ENCODE data around the gene MOGAT3. TPM values are rescaled to one million over a fixed set of nuclear protein-coding genes. Genes with fewer than 3 reads are reported as not detected.

Gene MOGAT3
- total RNA-seq, 1 experiment from 2014 or later = 0.81 TPM

DNA sequence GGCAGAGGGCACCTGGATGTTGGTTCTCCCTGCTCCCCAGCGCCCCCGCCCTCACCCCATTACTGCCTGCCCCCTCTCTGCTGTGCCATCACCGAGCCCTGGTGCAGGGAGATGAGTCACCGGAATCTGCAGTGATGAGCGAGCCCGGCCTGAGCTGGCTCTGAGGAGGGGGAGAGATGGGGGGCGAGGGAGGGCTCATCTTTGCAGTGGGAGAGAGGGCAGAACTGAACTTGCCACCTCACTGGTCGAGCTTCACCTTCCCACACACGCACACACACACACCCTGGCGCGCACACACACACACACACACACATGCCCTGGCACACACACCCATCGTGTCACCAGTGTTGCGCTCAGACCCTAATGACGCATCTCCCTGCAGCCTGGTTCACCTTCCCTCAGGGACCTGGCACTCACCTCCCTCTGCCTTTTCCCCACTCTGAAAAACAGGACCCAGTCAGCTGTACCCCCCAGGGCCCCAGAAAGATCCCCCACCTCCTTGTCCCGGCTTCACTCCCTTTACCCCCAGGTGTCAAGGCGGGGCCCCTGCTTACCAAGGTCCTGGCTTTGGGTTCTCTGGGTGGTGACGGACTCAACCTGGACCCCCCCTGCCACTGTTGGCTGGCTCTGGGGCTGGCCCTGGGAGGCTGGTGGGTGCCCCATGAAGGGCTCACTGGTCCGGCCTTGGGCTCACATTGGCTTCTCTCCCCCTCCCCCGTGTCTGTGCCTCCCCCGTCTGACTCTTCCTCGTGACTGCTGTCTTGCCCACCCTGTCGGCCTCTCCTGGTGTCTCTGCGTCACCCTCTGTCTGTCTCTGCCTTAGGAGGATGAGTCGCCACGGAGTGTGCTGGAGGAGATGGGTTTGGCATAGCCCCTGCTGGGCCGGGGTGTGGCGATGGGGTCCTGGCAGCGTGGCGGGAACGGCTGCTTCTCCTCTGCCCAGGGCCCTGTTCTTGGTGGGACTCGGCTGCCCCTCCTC is 40.9 kb downstream of the MOGAT3 start:
- H3K9me3 Mint-ChIP-seq = no peaks in the 10 kb centered on the region
- peaks cover 5% of the 10 kb centered on the region; the same call in 1 of the 2 replicates for H3K36me3 Mint-ChIP-seq
- ATAC-seq (no peak), DNase-seq (ENCODE audit: low spot score) (no peak)
- no peak for TF ChIP-seq ATF6 (CRISPR knock-in tag; IDR thresholded peaks at IDR 0.05)
- TF ChIP-seq SOX15 (CRISPR knock-in tag; IDR thresholded peaks at IDR 0.05) = no peak
- TF ChIP-seq RORB (CRISPR knock-in tag; IDR thresholded peaks at IDR 0.05) = no peak
- no peak for TF ChIP-seq ZNF396 (CRISPR knock-in tag; IDR thresholded peaks at IDR 0.05; ENCODE audit: borderline replicate concordance)
- no peak for TF ChIP-seq MXD4 (CRISPR knock-in tag; IDR thresholded peaks at IDR 0.05; ENCODE audit: borderline replicate concordance)
- TF ChIP-seq NR3C1 (CRISPR knock-in tag; conservative IDR thresholded peaks at IDR 0.05; ENCODE audit: low read depth) = no peak
- no peak for TF ChIP-seq STAT6 (CRISPR knock-in tag; conservative IDR thresholded peaks at IDR 0.05; ENCODE audit: low read depth)
- TF ChIP-seq GABPB1 (CRISPR knock-in tag; IDR thresholded peaks at IDR 0.05) = no peak
- no peak for TF ChIP-seq PREB (CRISPR knock-in tag; IDR thresholded peaks at IDR 0.05; ENCODE audit: borderline replicate concordance)
- no peak for TF ChIP-seq RELA (CRISPR knock-in tag; IDR thresholded peaks at IDR 0.05; ENCODE audit: borderline replicate concordance)
- TF ChIP-seq, protein P1, sequence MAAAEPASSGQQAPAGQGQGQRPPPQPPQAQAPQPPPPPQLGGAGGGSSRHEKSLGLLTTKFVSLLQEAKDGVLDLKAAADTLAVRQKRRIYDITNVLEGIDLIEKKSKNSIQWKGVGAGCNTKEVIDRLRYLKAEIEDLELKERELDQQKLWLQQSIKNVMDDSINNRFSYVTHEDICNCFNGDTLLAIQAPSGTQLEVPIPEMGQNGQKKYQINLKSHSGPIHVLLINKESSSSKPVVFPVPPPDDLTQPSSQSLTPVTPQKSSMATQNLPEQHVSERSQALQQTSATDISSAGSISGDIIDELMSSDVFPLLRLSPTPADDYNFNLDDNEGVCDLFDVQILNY (CRISPR knock-in tag; IDR thresholded peaks at IDR 0.05) = no peak
- TF ChIP-seq JAZF1 (CRISPR knock-in tag; IDR thresholded peaks at IDR 0.05) = no peak
- no peak for TF ChIP-seq CREM (CRISPR knock-in tag; IDR thresholded peaks at IDR 0.05)
- TF ChIP-seq ETV6 (CRISPR knock-in tag; IDR thresholded peaks at IDR 0.05) = no peak
- no peak for TF ChIP-seq SP1 (CRISPR knock-in tag; conservative IDR thresholded peaks at IDR 0.05)
- no peak for TF ChIP-seq TCF7 (CRISPR knock-in tag; IDR thresholded peaks at IDR 0.05; ENCODE audit: low read depth)
- no peak for TF ChIP-seq ZNF263 (CRISPR knock-in tag; IDR thresholded peaks at IDR 0.05; ENCODE audit: low read depth)
- TF ChIP-seq NFE2L1 (CRISPR knock-in tag; IDR thresholded peaks at IDR 0.05) = no peak
- TF ChIP-seq AR (CRISPR knock-in tag; IDR thresholded peaks at IDR 0.05) = no peak
- TF ChIP-seq NFATC4 (CRISPR knock-in tag; IDR thresholded peaks at IDR 0.05) = no peak
- ChIA-PET CTCF (interaction anchor here (1.0 to 9.0 kb wide), 7 partner anchors 14 to 84 kb away, joined by 4 to 109 read pairs (median 7); partner anchors contain the start of genes PLOD3, SERPINE1 and ZNHIT1), POLR2A (no interaction called here)
- H3K27me3 Mint-ChIP-seq (ENCODE audit: low read depth) = peaks cover 16% of the 10 kb centered on the region
- peaks cover 60% of the 10 kb centered on the region for H3K4me1 Mint-ChIP-seq
- H3K4me3 Mint-ChIP-seq = no peak overlapping the region
- no peak overlapping the region for H3K27ac Mint-ChIP-seq
